ENCODE results near the gene ABCA1. TPM values are rescaled to one million over a fixed set of nuclear protein-coding genes. Genes with fewer than 3 reads are reported as not detected.

The ABCA1 gene
- total and polyA plus RNA-seq, 3 donors from 2014 or later, result 8.5 to 57.9 (median 42.0) TPM

GRCh38 chr9:104882566-104882965, 45.4 kb downstream of the ABCA1 start:
- no peaks in the 10 kb centered on the region for H3K9me3 ChIP-seq
- TF ChIP-seq POLR2A (IDR thresholded peaks at IDR 0.05) (no peak), CTCF (IDR thresholded peaks at IDR 0.05) (no peak)
- H3K27ac ChIP-seq, result no peak overlapping the region
- no peaks in the 10 kb centered on the region for H3K27me3 ChIP-seq
- intact Hi-C loops (cut with DNase I; ENCODE audit: low total_unique reads), result no loop called here
- no peaks in the 10 kb centered on the region for H3K36me3 ChIP-seq (ENCODE audit: low read depth, missing control alignments)
- no peaks in the 10 kb centered on the region for H3K4me1 ChIP-seq
- DNase-seq, result no peak
- no peak overlapping the region for H3K4me3 ChIP-seq

GRCh38 chr9:104882086-104882485, 45.9 kb downstream of the ABCA1 start:
- 54 to 56% methylated on average over 4 of the region's 4 CpGs for WGBS, 2 donors
- no peak overlapping the region for H3K27ac ChIP-seq
- DNase-seq, result no peak
- TF ChIP-seq POLR2A (IDR thresholded peaks at IDR 0.05) (no peak), CTCF (IDR thresholded peaks at IDR 0.05) (no peak)
- H3K27me3 ChIP-seq, result no peaks in the 10 kb centered on the region
- no peaks in the 10 kb centered on the region for H3K9me3 ChIP-seq
- H3K4me1 ChIP-seq, result no peaks in the 10 kb centered on the region
- H3K4me3 ChIP-seq, result no peak overlapping the region
- intact Hi-C loops (cut with DNase I; ENCODE audit: low total_unique reads), result no loop called here
- no peaks in the 10 kb centered on the region for H3K36me3 ChIP-seq (ENCODE audit: low read depth, missing control alignments)

GRCh38 chr9:104879555-104880309, 48.2 kb downstream of the ABCA1 start:
- Histone ChIP-seq H3K4me3 (no peak overlapping the region), H3K27ac (no peak overlapping the region), H3K4me1 (no peaks in the 10 kb centered on the region), H3K9me3 (no peaks in the 10 kb centered on the region), H3K36me3 (ENCODE audit: low read depth, missing control alignments) (no peaks in the 10 kb centered on the region), H3K27me3 (no peaks in the 10 kb centered on the region)
- intact Hi-C loops (cut with DNase I; ENCODE audit: low total_unique reads), result no loop called here
- WGBS, 2 donors, result 65 to 67% methylated on average over 5 of the region's 5 CpGs
- no peak for DNase-seq
- no peak for TF ChIP-seq CTCF (IDR thresholded peaks at IDR 0.05)
- TF ChIP-seq POLR2A (IDR thresholded peaks at IDR 0.05), result no peak

GRCh38 chr9:104876587-104876986, 51.4 kb downstream of the ABCA1 start:
- 92 to 100% methylated on average over 1 of the region's 1 CpG for WGBS, 2 donors
- Histone ChIP-seq H3K36me3 (ENCODE audit: low read depth, missing control alignments) (no peaks in the 10 kb centered on the region), H3K9me3 (no peaks in the 10 kb centered on the region), H3K4me3 (no peak overlapping the region), H3K27ac (no peak overlapping the region), H3K4me1 (peaks cover 18% of the 10 kb centered on the region), H3K27me3 (no peaks in the 10 kb centered on the region)
- no peak for DNase-seq
- intact Hi-C loops (cut with DNase I; ENCODE audit: low total_unique reads), result no loop called here
- TF ChIP-seq CTCF (IDR thresholded peaks at IDR 0.05), result no peak

GRCh38 chr9:104875897-104876296, 52.1 kb downstream of the ABCA1 start:
- H3K36me3 ChIP-seq (ENCODE audit: low read depth, missing control alignments), result no peaks in the 10 kb centered on the region
- no peak overlapping the region for H3K27ac ChIP-seq
- peaks cover 18% of the 10 kb centered on the region for H3K4me1 ChIP-seq
- H3K9me3 ChIP-seq, result no peaks in the 10 kb centered on the region
- TF ChIP-seq POLR2A (IDR thresholded peaks at IDR 0.05) (no peak), CTCF (IDR thresholded peaks at IDR 0.05) (no peak)
- intact Hi-C loops (cut with DNase I; ENCODE audit: low total_unique reads), result no loop called here
- no peaks in the 10 kb centered on the region for H3K27me3 ChIP-seq
- DNase-seq, result no peak
- no peak overlapping the region for H3K4me3 ChIP-seq
- WGBS, 2 donors, result 93 to 97% methylated on average over 3 to 4 of the region's 4 CpGs
